ENCODE results near the gene ELAVL1. TPM values are rescaled to one million over a fixed set of nuclear protein-coding genes. Genes with fewer than 3 reads are reported as not detected.

ELAVL1 gene
- polyA plus RNA-seq, 1 donor = 56.0 TPM

- WGBS (ENCODE audit: insufficient coverage, low lambda C conversion rate) = no CpG with 5 or more reads among the region's 71 CpGs
- Histone ChIP-seq H3K27ac (ENCODE audit: low read length) (no peak overlapping the region), H3K36me3 (ENCODE audit: control insufficient read depth, insufficient read depth, low read length) (peaks cover 16% of the 10 kb centered on the region), H3K4me1 (ENCODE audit: control insufficient read depth, insufficient read depth, low read length) (peaks cover 35% of the 10 kb centered on the region), H3K4me3 (ENCODE audit: low read length) (no peak overlapping the region), H3K9me3 (ENCODE audit: control insufficient read depth, low read depth, low read length) (peaks cover 11% of the 10 kb centered on the region), H3K27me3 (ENCODE audit: control insufficient read depth, insufficient read depth, low read length) (peaks cover 55% of the 10 kb centered on the region)
- DNase-seq = peak; percentile 52 to 66
These were observed 88.0 kb downstream of the ELAVL1 start for GRCh38 chr19:7917267-7918061.

GRCh38 chr19:7916955-7917266, 88.5 kb downstream of the ELAVL1 start:
- Histone ChIP-seq H3K27me3 (ENCODE audit: control insufficient read depth, insufficient read depth, low read length) (peaks cover 55% of the 10 kb centered on the region), H3K36me3 (ENCODE audit: control insufficient read depth, insufficient read depth, low read length) (peaks cover 15% of the 10 kb centered on the region), H3K4me1 (ENCODE audit: control insufficient read depth, insufficient read depth, low read length) (peaks cover 35% of the 10 kb centered on the region), H3K9me3 (ENCODE audit: control insufficient read depth, low read depth, low read length) (peaks cover 11% of the 10 kb centered on the region), H3K27ac (ENCODE audit: low read length) (no peak overlapping the region), H3K4me3 (ENCODE audit: low read length) (no peak overlapping the region)
- WGBS (ENCODE audit: insufficient coverage, low lambda C conversion rate) = no CpG with 5 or more reads among the region's 12 CpGs
- no peak for DNase-seq

- no CpG with 5 or more reads among the region's 104 CpGs for WGBS (ENCODE audit: insufficient coverage, low lambda C conversion rate)
- peaks cover 55% of the 10 kb centered on the region for H3K27me3 ChIP-seq (ENCODE audit: control insufficient read depth, insufficient read depth, low read length)
- peak in 1 of 2 donors; percentile 48 for DNase-seq
- no peak overlapping the region for H3K4me3 ChIP-seq (ENCODE audit: low read length)
- H3K36me3 ChIP-seq (ENCODE audit: control insufficient read depth, insufficient read depth, low read length) = peaks cover 20% of the 10 kb centered on the region
- H3K27ac ChIP-seq (ENCODE audit: low read length) = no peak overlapping the region
- peaks cover 33% of the 10 kb centered on the region for H3K4me1 ChIP-seq (ENCODE audit: control insufficient read depth, insufficient read depth, low read length)
- H3K9me3 ChIP-seq (ENCODE audit: control insufficient read depth, low read depth, low read length) = peaks cover 11% of the 10 kb centered on the region
These were observed 89.1 kb downstream of the ELAVL1 start for GRCh38 chr19:7916103-7916954.

GRCh38 chr19:7915250-7916102, 90.0 kb downstream of the ELAVL1 start:
- no peak overlapping the region for H3K4me3 ChIP-seq (ENCODE audit: low read length)
- H3K4me1 ChIP-seq (ENCODE audit: control insufficient read depth, insufficient read depth, low read length) = peaks cover 28% of the 10 kb centered on the region
- H3K27ac ChIP-seq (ENCODE audit: low read length) = no peak overlapping the region
- no CpG with 5 or more reads among the region's 24 CpGs for WGBS (ENCODE audit: insufficient coverage, low lambda C conversion rate)
- H3K9me3 ChIP-seq (ENCODE audit: control insufficient read depth, low read depth, low read length) = peaks cover 11% of the 10 kb centered on the region
- H3K36me3 ChIP-seq (ENCODE audit: control insufficient read depth, insufficient read depth, low read length) = peaks cover 28% of the 10 kb centered on the region
- DNase-seq = no peak
- H3K27me3 ChIP-seq (ENCODE audit: control insufficient read depth, insufficient read depth, low read length) = peaks cover 55% of the 10 kb centered on the region

GRCh38 chr19:7914598-7915045, 90.8 kb downstream of the ELAVL1 start, which contains the start of gene TGFBR3L:
TSS of gene TGFBR3L (plus strand) at chr19:7914830.
- H3K27me3 ChIP-seq (ENCODE audit: control insufficient read depth, insufficient read depth, low read length) = peaks cover 51% of the 10 kb centered on the region
- WGBS (ENCODE audit: insufficient coverage, low lambda C conversion rate) = no CpG with 5 or more reads among the region's 12 CpGs
- peaks cover 36% of the 10 kb centered on the region for H3K36me3 ChIP-seq (ENCODE audit: control insufficient read depth, insufficient read depth, low read length)
- no peak for DNase-seq
- H3K9me3 ChIP-seq (ENCODE audit: control insufficient read depth, low read depth, low read length) = peaks cover 11% of the 10 kb centered on the region
- H3K27ac ChIP-seq (ENCODE audit: low read length) = no peak within 1 kb of the TSS
- H3K4me1 ChIP-seq (ENCODE audit: control insufficient read depth, insufficient read depth, low read length) = peaks cover 24% of the 10 kb centered on the region
- no peak within 1 kb of the TSS for H3K4me3 ChIP-seq (ENCODE audit: low read length)

GRCh38 chr19:7914099-7914498, 91.3 kb downstream of the ELAVL1 start:
- Histone ChIP-seq H3K4me1 (ENCODE audit: control insufficient read depth, insufficient read depth, low read length) (peaks cover 21% of the 10 kb centered on the region), H3K27ac (ENCODE audit: low read length) (no peak overlapping the region), H3K36me3 (ENCODE audit: control insufficient read depth, insufficient read depth, low read length) (peaks cover 39% of the 10 kb centered on the region), H3K27me3 (ENCODE audit: control insufficient read depth, insufficient read depth, low read length) (peaks cover 46% of the 10 kb centered on the region), H3K9me3 (ENCODE audit: control insufficient read depth, low read depth, low read length) (peaks cover 11% of the 10 kb centered on the region), H3K4me3 (ENCODE audit: low read length) (no peak overlapping the region)
- no peak for DNase-seq
- no CpG with 5 or more reads among the region's 12 CpGs for WGBS (ENCODE audit: insufficient coverage, low lambda C conversion rate)

- Histone ChIP-seq H3K27me3 (ENCODE audit: control insufficient read depth, insufficient read depth, low read length) (peaks cover 42% of the 10 kb centered on the region), H3K9me3 (ENCODE audit: control insufficient read depth, low read depth, low read length) (peaks cover 11% of the 10 kb centered on the region), H3K27ac (ENCODE audit: low read length) (no peak overlapping the region), H3K4me3 (ENCODE audit: low read length) (no peak overlapping the region), H3K4me1 (ENCODE audit: control insufficient read depth, insufficient read depth, low read length) (peaks cover 17% of the 10 kb centered on the region), H3K36me3 (ENCODE audit: control insufficient read depth, insufficient read depth, low read length) (peaks cover 40% of the 10 kb centered on the region)
- DNase-seq = no peak
- WGBS (ENCODE audit: insufficient coverage, low lambda C conversion rate) = no CpG with 5 or more reads among the region's 10 CpGs
These were observed 91.8 kb downstream of the ELAVL1 start for GRCh38 chr19:7913652-7914051.

GRCh38 chr19:7912697-7913564, 92.5 kb downstream of the ELAVL1 start:
- 100% methylated on average over 1 of the region's 39 CpGs for WGBS (ENCODE audit: insufficient coverage, low lambda C conversion rate)
- Histone ChIP-seq H3K36me3 (ENCODE audit: control insufficient read depth, insufficient read depth, low read length) (peaks cover 40% of the 10 kb centered on the region), H3K4me3 (ENCODE audit: low read length) (no peak overlapping the region), H3K9me3 (ENCODE audit: control insufficient read depth, low read depth, low read length) (peaks cover 11% of the 10 kb centered on the region), H3K27me3 (ENCODE audit: control insufficient read depth, insufficient read depth, low read length) (peaks cover 34% of the 10 kb centered on the region), H3K4me1 (ENCODE audit: control insufficient read depth, insufficient read depth, low read length) (peaks cover 14% of the 10 kb centered on the region), H3K27ac (ENCODE audit: low read length) (no peak overlapping the region)
- no peak for DNase-seq

GRCh38 chr19:7912144-7912696, 93.2 kb downstream of the ELAVL1 start:
- no CpG with 5 or more reads among the region's 31 CpGs for WGBS (ENCODE audit: insufficient coverage, low lambda C conversion rate)
- Histone ChIP-seq H3K36me3 (ENCODE audit: control insufficient read depth, insufficient read depth, low read length) (peaks cover 42% of the 10 kb centered on the region), H3K4me1 (ENCODE audit: control insufficient read depth, insufficient read depth, low read length) (peaks cover 12% of the 10 kb centered on the region), H3K4me3 (ENCODE audit: low read length) (no peak overlapping the region), H3K27me3 (ENCODE audit: control insufficient read depth, insufficient read depth, low read length) (peaks cover 27% of the 10 kb centered on the region), H3K27ac (ENCODE audit: low read length) (no peak overlapping the region), H3K9me3 (ENCODE audit: control insufficient read depth, low read depth, low read length) (peaks cover 11% of the 10 kb centered on the region)
- no peak for DNase-seq

Data from large intestine (tissue), 3 donors.